ENCODE data around the gene ELP2. TPM values are rescaled to one million over a fixed set of nuclear protein-coding genes. Genes with fewer than 3 reads are reported as not detected.

The ELP2 gene
- total and polyA plus RNA-seq, 7 experiments from 2014 or later = 77.4 to 177 (median 123) TPM

GRCh38 chr18:36191286-36191685, 61.6 kb downstream of the ELP2 start:
- H3K27ac Mint-ChIP-seq = no peak overlapping the region
- DNase-seq (no peak), ATAC-seq (no peak)
- ChIA-PET POLR2A (no interaction called here), CTCF (no interaction called here)
- intact Hi-C loops (cut with micrococcal nuclease) = no loop called here
- Histone ChIP-seq H3K27me3 (ENCODE audit: control insufficient read depth in 2 of 2, insufficient read depth in 2 of 2, low read length in 2 of 2) (peaks cover 0 to 3% of the 10 kb centered on the region in 2 donors), H3K27ac (ENCODE audit: low read depth, low read length) (no peak overlapping the region), H3K9me3 (ENCODE audit: control insufficient read depth in 2 of 3, low read length in 3 of 3) (no peaks in the 10 kb centered on the region), H3K36me3 (ENCODE audit: control insufficient read depth in 2 of 3, insufficient read depth in 3 of 3, low read length in 3 of 3) (peaks cover 0 to 4% (median 0%) of the 10 kb centered on the region in 3 experiments), H3K4me1 (ENCODE audit: control insufficient read depth in 2 of 2, insufficient read depth in 2 of 2, low read length in 2 of 2) (peaks cover 4 to 5% of the 10 kb centered on the region in 2 donors), H3K4me3 (ENCODE audit: low read length) (no peak overlapping the region)
- peaks cover 0 to 8% (median 0%) of the 10 kb centered on the region in 5 donors for H3K36me3 Mint-ChIP-seq
- no peak overlapping the region for H3K4me3 Mint-ChIP-seq
- peaks cover 20 to 37% (median 24%) of the 10 kb centered on the region in 5 donors for H3K27me3 Mint-ChIP-seq
- peaks cover 6 to 16% (median 11%) of the 10 kb centered on the region in 7 donors for H3K4me1 Mint-ChIP-seq
- H3K9me3 Mint-ChIP-seq = peaks cover 0 to 1% (median 0%) of the 10 kb centered on the region in 11 donors

DNA sequence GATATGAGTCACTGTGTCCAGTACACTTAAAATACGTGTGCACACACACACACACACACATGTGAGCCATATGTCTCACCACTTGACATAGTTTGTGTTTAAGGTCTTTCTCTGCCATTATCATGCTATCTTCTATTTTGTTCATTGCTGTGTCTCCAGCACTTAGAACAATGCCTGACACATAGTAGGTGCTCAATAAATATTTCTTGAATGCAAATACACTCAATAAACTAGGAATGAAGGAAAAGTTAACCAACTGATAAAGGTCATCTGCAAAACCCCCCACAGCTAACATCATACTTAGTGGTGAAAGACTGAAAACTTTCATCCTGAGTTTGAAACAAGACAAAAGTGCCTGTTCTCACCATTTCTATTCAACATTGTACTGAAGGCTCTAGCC, 62.0 kb downstream of the ELP2 start:
- Mint-ChIP-seq H3K4me1 (peaks cover 2 to 16% (median 11%) of the 10 kb centered on the region in 7 donors), H3K36me3 (peaks cover 0 to 8% (median 0%) of the 10 kb centered on the region in 5 donors), H3K4me3 (no peak overlapping the region), H3K27ac (no peak overlapping the region), H3K9me3 (peaks cover 0 to 1% (median 0%) of the 10 kb centered on the region in 11 donors), H3K27me3 (peaks cover 20 to 39% (median 24%) of the 10 kb centered on the region in 5 donors)
- intact Hi-C loops (cut with micrococcal nuclease) = no loop called here
- no peaks in the 10 kb centered on the region for H3K9me3 ChIP-seq (ENCODE audit: control insufficient read depth in 2 of 3, low read length in 3 of 3)
- ATAC-seq (no peak), DNase-seq (no peak)
- CTCF ChIA-PET = no interaction called here
- H3K4me1 ChIP-seq (ENCODE audit: control insufficient read depth in 2 of 2, insufficient read depth in 2 of 2, low read length in 2 of 2) = peaks cover 4 to 5% of the 10 kb centered on the region in 2 donors
- H3K36me3 ChIP-seq (ENCODE audit: control insufficient read depth in 2 of 3, insufficient read depth in 3 of 3, low read length in 3 of 3) = peaks cover 0 to 4% (median 0%) of the 10 kb centered on the region in 3 experiments
- POLR2A ChIA-PET = no interaction called here
- H3K27me3 ChIP-seq (ENCODE audit: control insufficient read depth in 2 of 2, insufficient read depth in 2 of 2, low read length in 2 of 2) = peaks cover 0 to 3% of the 10 kb centered on the region in 2 donors
- no peak overlapping the region for H3K4me3 ChIP-seq (ENCODE audit: low read length)
- no peak overlapping the region for H3K27ac ChIP-seq (ENCODE audit: low read depth, low read length)

GRCh38 chr18:36194600-36195315, 65.1 kb downstream of the ELP2 start:
- ATAC-seq = no peak
- no peaks in the 10 kb centered on the region for H3K9me3 Mint-ChIP-seq
- H3K4me3 Mint-ChIP-seq = peak overlapping the region in 1 of 10 donors; percentile 25
- peaks cover 4 to 29% (median 11%) of the 10 kb centered on the region in 5 donors for H3K27me3 Mint-ChIP-seq
- H3K4me1 Mint-ChIP-seq = no peaks in the 10 kb centered on the region
- no peaks in the 10 kb centered on the region for H3K36me3 ChIP-seq (ENCODE audit: control insufficient read depth in 2 of 3, insufficient read depth in 3 of 3, low read length in 3 of 3)
- no peaks in the 10 kb centered on the region for H3K9me3 ChIP-seq (ENCODE audit: control insufficient read depth in 2 of 3, low read length in 3 of 3)
- H3K36me3 Mint-ChIP-seq = peaks cover 0 to 4% (median 0%) of the 10 kb centered on the region in 5 donors
- POLR2A ChIA-PET = no interaction called here
- no peaks in the 10 kb centered on the region for H3K27me3 ChIP-seq (ENCODE audit: control insufficient read depth in 2 of 2, insufficient read depth in 2 of 2, low read length in 2 of 2)
- no peak overlapping the region for H3K4me3 ChIP-seq (ENCODE audit: low read length)
- H3K27ac Mint-ChIP-seq = no peak overlapping the region
- CTCF ChIA-PET = no interaction called here
- intact Hi-C loops (cut with micrococcal nuclease) = no loop called here
- H3K4me1 ChIP-seq (ENCODE audit: control insufficient read depth in 2 of 2, insufficient read depth in 2 of 2, low read length in 2 of 2) = no peaks in the 10 kb centered on the region
- no peak for DNase-seq
- H3K27ac ChIP-seq (ENCODE audit: low read depth, low read length) = no peak overlapping the region

- POLR2A ChIA-PET = no interaction called here
- Histone ChIP-seq H3K9me3 (ENCODE audit: control insufficient read depth in 2 of 3, low read length in 3 of 3) (no peaks in the 10 kb centered on the region), H3K27me3 (ENCODE audit: control insufficient read depth in 2 of 2, insufficient read depth in 2 of 2, low read length in 2 of 2) (no peaks in the 10 kb centered on the region), H3K4me1 (ENCODE audit: control insufficient read depth in 2 of 2, insufficient read depth in 2 of 2, low read length in 2 of 2) (no peaks in the 10 kb centered on the region), H3K4me3 (ENCODE audit: low read length) (no peak overlapping the region), H3K27ac (ENCODE audit: low read depth, low read length) (no peak overlapping the region), H3K36me3 (ENCODE audit: control insufficient read depth in 2 of 3, insufficient read depth in 3 of 3, low read length in 3 of 3) (no peaks in the 10 kb centered on the region)
- peaks cover 0 to 4% (median 0%) of the 10 kb centered on the region in 5 donors for H3K36me3 Mint-ChIP-seq
- peak; percentile 31 for ATAC-seq
- CTCF ChIA-PET = interaction anchor here (0.7 kb wide), 1 partner anchor 67 kb away, joined by 3 read pairs; the partner anchor contains the start of gene SLC39A6
- no peaks in the 10 kb centered on the region for H3K4me1 Mint-ChIP-seq
- no peaks in the 10 kb centered on the region for H3K9me3 Mint-ChIP-seq
- H3K4me3 Mint-ChIP-seq = no peak overlapping the region
- no peak overlapping the region for H3K27ac Mint-ChIP-seq
- H3K27me3 Mint-ChIP-seq = peaks cover 0 to 24% (median 11%) of the 10 kb centered on the region in 5 donors
- intact Hi-C loops (cut with micrococcal nuclease) = no loop called here
- DNase-seq = no peak
Observed at GRCh38 chr18:36195427-36196122, 65.9 kb downstream of the ELP2 start.

- H3K27ac Mint-ChIP-seq = no peak overlapping the region
- Histone ChIP-seq H3K36me3 (ENCODE audit: control insufficient read depth in 2 of 3, insufficient read depth in 3 of 3, low read length in 3 of 3) (no peaks in the 10 kb centered on the region), H3K27ac (ENCODE audit: low read depth, low read length) (no peak overlapping the region), H3K4me3 (ENCODE audit: low read length) (no peak overlapping the region), H3K27me3 (ENCODE audit: control insufficient read depth in 2 of 2, insufficient read depth in 2 of 2, low read length in 2 of 2) (no peaks in the 10 kb centered on the region), H3K4me1 (ENCODE audit: control insufficient read depth in 2 of 2, insufficient read depth in 2 of 2, low read length in 2 of 2) (no peaks in the 10 kb centered on the region), H3K9me3 (ENCODE audit: control insufficient read depth in 2 of 3, low read length in 3 of 3) (no peaks in the 10 kb centered on the region)
- H3K9me3 Mint-ChIP-seq = no peaks in the 10 kb centered on the region
- H3K36me3 Mint-ChIP-seq = no peaks in the 10 kb centered on the region
- no peak for DNase-seq
- no peaks in the 10 kb centered on the region for H3K4me1 Mint-ChIP-seq
- CTCF ChIA-PET = interaction anchor here (0.7 kb wide), 1 partner anchor 67 kb away, joined by 3 read pairs; the partner anchor contains the start of gene SLC39A6
- no peak overlapping the region for H3K4me3 Mint-ChIP-seq
- POLR2A ChIA-PET = no interaction called here
- ATAC-seq = no peak
- H3K27me3 Mint-ChIP-seq = peaks cover 0 to 19% (median 5%) of the 10 kb centered on the region in 5 donors
- intact Hi-C loops (cut with micrococcal nuclease) = no loop called here
Observed at GRCh38 chr18:36196238-36196995, 66.7 kb downstream of the ELP2 start.

DNA sequence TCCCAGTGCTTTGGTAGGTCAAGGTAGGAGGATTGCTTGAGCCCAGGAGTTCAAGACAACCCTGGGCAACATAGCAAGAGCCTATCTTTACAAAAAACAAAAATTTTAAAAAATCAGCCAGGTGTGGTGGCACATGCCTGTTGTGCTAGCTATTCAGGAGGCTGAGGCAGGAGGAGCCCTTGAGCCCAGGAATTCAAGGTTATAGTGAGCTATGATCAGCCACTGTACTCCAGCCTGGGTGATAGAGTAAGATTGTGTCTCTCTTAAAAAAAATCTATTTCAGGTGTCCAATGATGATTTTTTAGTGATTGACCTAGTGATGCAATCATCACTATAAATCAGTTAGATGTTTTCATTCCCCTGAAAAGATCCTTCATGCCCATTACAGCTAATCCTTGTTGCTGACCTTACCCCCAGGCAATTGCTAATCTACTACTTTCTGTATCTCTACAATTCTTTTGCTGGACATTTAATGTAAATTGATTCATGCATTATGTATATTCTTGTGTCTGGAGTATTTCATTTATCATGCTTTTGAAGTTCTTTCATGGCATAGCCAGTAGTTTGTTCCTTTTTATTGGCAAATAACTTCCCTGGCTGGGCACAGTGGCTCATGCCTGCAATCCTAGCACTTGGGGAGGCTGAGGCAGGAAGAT, 67.9 kb downstream of the ELP2 start:
- Mint-ChIP-seq H3K27me3 (peaks cover 0 to 16% (median 0%) of the 10 kb centered on the region in 5 donors), H3K4me1 (no peaks in the 10 kb centered on the region), H3K9me3 (no peaks in the 10 kb centered on the region), H3K36me3 (no peaks in the 10 kb centered on the region), H3K27ac (no peak overlapping the region), H3K4me3 (no peak overlapping the region)
- ChIA-PET CTCF (no interaction called here), POLR2A (no interaction called here)
- Histone ChIP-seq H3K27me3 (ENCODE audit: control insufficient read depth in 2 of 2, insufficient read depth in 2 of 2, low read length in 2 of 2) (no peaks in the 10 kb centered on the region), H3K9me3 (ENCODE audit: control insufficient read depth in 2 of 3, low read length in 3 of 3) (no peaks in the 10 kb centered on the region), H3K36me3 (ENCODE audit: control insufficient read depth in 2 of 3, insufficient read depth in 3 of 3, low read length in 3 of 3) (no peaks in the 10 kb centered on the region), H3K4me3 (ENCODE audit: low read length) (no peak overlapping the region), H3K27ac (ENCODE audit: low read depth, low read length) (no peak overlapping the region), H3K4me1 (ENCODE audit: control insufficient read depth in 2 of 2, insufficient read depth in 2 of 2, low read length in 2 of 2) (no peaks in the 10 kb centered on the region)
- ATAC-seq (no peak), DNase-seq (no peak)
- intact Hi-C loops (cut with micrococcal nuclease) = no loop called here
